Colonic mucosa (tissue), 4 donors: ENCODE results near the gene ANKRD12. TPM values are rescaled to one million over a fixed set of nuclear protein-coding genes. Genes with fewer than 3 reads are reported as not detected.

Experiments used
- DNase-seq: peaks from one replicate; pipeline ENCODE4 v3.0.0-alpha.2; 2020
- H3K27ac ChIP-seq: fragments of 200-600 bp; one replicate; pipeline ENCODE4 v1.8.0; 2021
- H3K27me3 ChIP-seq: fragments of 200-600 bp; one replicate; pipeline ENCODE4 v1.8.0; 2021
- H3K36me3 ChIP-seq: fragments of 200-600 bp; one replicate; pipeline ENCODE4 v1.8.0; 2021
- H3K4me1 ChIP-seq: fragments of 200-600 bp; one replicate; pipeline ENCODE4 v1.8.0; 2021; ENCODE audit warnings: mild to moderate bottlenecking
- H3K4me3 ChIP-seq: fragments of 200-600 bp; one replicate; pipeline ENCODE4 v1.8.0; 2021
- H3K9ac ChIP-seq, 2 donors: one replicate each; pipeline ENCODE4 v1.7.0; 2013; ENCODE audit warnings: control low read depth in 2 of 2, low read depth in 2 of 2, low read length in 2 of 2
- H3K9me3 ChIP-seq: fragments of 200-600 bp; one replicate; pipeline ENCODE4 v1.8.0; 2021
- intact Hi-C: fragments of 100-400 bp; cut with DNase I; formaldehyde crosslinking; loops from one replicate; pipeline ENCODE4 v1.14.1; 2022
- total RNA-seq, 2 donors: library from RNA; stranded (reverse); fragmentation: NEBNext Ultra II Directional in 1 of 2; extraction: Animal tissue kit (Norgen Biotek cat#: 25700) in 1 of 2; gene quantifications; one replicate each; pipeline ENCODE4 v1.2.1, GENCODE V29; 2021
- TF ChIP-seq, protein P1 (sequence below): fragments of 200-600 bp; IDR thresholded peaks from one replicate; pipeline ENCODE4 v1.8.0; 2022; ENCODE audit warnings: antibody characterized with exemption, mild to moderate bottlenecking
- donor health status: healthy.
- donor health status: DM: no; HTN: no; CAD: no.
- donor health status: DM: no; HTN: no; CAD: no.

ANKRD12 gene
- total RNA-seq, 2 donors from 2014 or later: 27.9 to 55.7 TPM

GRCh38 chr18:9109523-9109922 lies 27.1 kb upstream of the ANKRD12 start:
- no peaks in the 10 kb centered on the region for H3K27me3 ChIP-seq
- H3K27ac ChIP-seq: no peak overlapping the region
- H3K9me3 ChIP-seq: no peaks in the 10 kb centered on the region
- no peak overlapping the region for H3K4me3 ChIP-seq
- H3K9ac ChIP-seq: no peak overlapping the region
- intact Hi-C loops: no loop called here
- no peak for DNase-seq
- TF ChIP-seq, protein P1, sequence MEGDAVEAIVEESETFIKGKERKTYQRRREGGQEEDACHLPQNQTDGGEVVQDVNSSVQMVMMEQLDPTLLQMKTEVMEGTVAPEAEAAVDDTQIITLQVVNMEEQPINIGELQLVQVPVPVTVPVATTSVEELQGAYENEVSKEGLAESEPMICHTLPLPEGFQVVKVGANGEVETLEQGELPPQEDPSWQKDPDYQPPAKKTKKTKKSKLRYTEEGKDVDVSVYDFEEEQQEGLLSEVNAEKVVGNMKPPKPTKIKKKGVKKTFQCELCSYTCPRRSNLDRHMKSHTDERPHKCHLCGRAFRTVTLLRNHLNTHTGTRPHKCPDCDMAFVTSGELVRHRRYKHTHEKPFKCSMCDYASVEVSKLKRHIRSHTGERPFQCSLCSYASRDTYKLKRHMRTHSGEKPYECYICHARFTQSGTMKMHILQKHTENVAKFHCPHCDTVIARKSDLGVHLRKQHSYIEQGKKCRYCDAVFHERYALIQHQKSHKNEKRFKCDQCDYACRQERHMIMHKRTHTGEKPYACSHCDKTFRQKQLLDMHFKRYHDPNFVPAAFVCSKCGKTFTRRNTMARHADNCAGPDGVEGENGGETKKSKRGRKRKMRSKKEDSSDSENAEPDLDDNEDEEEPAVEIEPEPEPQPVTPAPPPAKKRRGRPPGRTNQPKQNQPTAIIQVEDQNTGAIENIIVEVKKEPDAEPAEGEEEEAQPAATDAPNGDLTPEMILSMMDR: no peak
- H3K36me3 ChIP-seq: no peaks in the 10 kb centered on the region
- H3K4me1 ChIP-seq: peaks cover 34% of the 10 kb centered on the region

DNA sequence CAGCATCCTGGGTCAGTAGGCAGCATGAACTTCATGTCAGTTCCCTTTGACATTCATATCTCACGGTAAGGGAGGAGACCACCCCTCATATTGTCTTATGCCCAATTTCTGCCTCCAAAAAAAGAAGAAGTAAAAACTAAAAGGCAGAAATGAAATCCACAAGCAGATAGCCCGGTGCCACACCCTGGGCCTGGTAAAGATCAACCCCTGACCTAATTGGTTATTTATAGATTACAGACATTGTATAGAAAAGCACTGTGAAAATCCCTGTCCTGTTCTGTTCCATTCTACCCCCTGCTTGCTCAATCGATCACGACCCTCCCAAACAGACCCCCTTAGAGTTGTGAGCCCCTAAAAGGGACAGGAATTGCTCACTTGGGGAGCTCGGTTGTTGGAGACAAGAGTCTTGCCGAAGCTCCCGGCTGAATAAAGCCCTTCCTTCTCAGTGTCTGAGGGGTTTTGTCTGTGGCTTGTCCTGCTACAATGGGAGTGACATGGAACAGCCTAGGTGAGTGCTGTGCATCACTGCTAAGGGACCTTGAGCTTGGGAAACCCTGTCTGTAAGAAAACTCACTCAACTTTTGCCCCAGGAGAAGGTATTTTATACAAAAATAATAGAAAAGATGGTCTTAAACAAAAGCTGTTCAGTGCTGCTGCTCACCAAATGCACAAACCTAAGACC lies 23.0 kb upstream of the ANKRD12 start:
- Histone ChIP-seq H3K27ac (no peak overlapping the region), H3K4me3 (no peak overlapping the region), H3K36me3 (no peaks in the 10 kb centered on the region), H3K9me3 (no peaks in the 10 kb centered on the region), H3K4me1 (peaks cover 19% of the 10 kb centered on the region), H3K27me3 (no peaks in the 10 kb centered on the region), H3K9ac (no peak overlapping the region)
- DNase-seq: no peak
- TF ChIP-seq, protein P1: no peak
- intact Hi-C loops: no loop called here

GRCh38 chr18:9115984-9116383 lies 20.6 kb upstream of the ANKRD12 start:
- intact Hi-C loops: no loop called here
- Histone ChIP-seq H3K4me1 (peaks cover 14% of the 10 kb centered on the region), H3K9ac (no peak overlapping the region), H3K36me3 (no peaks in the 10 kb centered on the region), H3K27ac (no peak overlapping the region), H3K4me3 (no peak overlapping the region), H3K9me3 (no peaks in the 10 kb centered on the region), H3K27me3 (no peaks in the 10 kb centered on the region)
- TF ChIP-seq, protein P1: no peak
- DNase-seq: no peak

DNA sequence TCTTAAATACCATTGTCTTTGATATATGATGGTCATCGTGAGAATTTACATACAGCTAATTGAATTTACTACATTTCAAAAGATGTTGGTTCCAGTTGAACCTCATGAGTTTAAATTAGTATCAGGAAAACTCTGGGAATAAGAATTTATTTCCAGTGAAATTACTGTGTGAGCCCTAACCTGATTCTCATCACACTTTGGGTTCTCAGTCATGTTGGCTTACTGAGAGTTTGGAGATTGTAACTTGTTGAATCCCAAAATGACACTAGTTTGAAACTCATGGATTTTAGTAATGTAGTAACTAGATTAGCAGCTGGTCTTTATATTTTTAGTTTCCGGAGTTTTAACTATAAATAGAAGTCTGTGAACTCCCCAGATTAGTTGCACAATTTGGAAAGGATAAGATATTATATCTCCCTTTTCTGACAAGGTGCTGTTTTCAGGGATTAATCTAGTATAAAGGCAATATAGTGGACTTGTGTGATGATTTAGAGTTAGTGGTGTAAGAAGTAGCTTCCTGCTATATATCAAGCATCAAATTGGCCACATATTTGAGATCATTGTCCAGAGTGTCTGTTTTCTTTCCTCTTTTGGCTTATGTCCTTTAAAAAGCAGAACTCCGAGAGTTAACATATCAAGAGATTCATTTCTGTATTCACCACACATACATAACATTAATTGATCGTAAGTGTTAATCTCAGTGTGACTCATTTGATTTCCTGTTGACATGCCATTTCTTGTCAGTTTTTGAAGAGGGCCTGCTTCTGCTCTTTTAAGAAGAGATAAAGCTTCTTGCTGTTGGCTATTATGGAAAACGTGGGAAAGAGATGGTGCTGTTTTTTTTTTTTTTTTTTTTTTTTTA lies 18.4 kb upstream of the ANKRD12 start:
- H3K4me3 ChIP-seq: no peak overlapping the region
- TF ChIP-seq, protein P1: no peak
- H3K27me3 ChIP-seq: no peaks in the 10 kb centered on the region
- no peak overlapping the region for H3K9ac ChIP-seq
- no peaks in the 10 kb centered on the region for H3K9me3 ChIP-seq
- H3K36me3 ChIP-seq: no peaks in the 10 kb centered on the region
- peak overlapping the region; percentile 79 for H3K27ac ChIP-seq
- intact Hi-C loops: no loop called here
- H3K4me1 ChIP-seq: peaks cover 8% of the 10 kb centered on the region
- no peak for DNase-seq

DNA sequence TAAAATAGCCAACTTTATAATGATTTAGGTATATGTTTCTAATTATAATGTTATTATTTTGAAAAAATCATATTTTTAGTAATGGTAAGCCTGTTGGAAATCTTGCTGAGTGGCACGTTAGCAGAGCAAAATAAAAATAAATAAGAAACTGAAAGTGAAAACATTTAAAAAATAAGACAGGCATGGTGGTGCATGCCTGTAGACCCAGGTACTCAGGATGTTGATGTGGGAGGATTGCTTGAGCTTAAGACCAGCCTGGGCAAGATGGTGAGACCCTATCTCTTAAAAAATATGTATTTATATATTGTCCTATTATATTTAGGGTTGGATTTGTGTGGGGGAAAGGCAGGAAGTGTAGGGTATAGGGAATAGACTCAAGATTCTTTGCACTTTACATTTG lies 15.8 kb upstream of the ANKRD12 start:
- Histone ChIP-seq H3K27me3 (no peaks in the 10 kb centered on the region), H3K27ac (no peak overlapping the region), H3K9ac (no peak overlapping the region), H3K9me3 (no peaks in the 10 kb centered on the region), H3K4me1 (no peaks in the 10 kb centered on the region), H3K4me3 (no peak overlapping the region), H3K36me3 (no peaks in the 10 kb centered on the region)
- TF ChIP-seq, protein P1: no peak
- intact Hi-C loops: no loop called here
- no peak for DNase-seq
